Embryonic facial prominence (tissue), 1 donor: ENCODE measurements around the gene ATP6V0E2.
"Not testable (repeated sequence)": the region's sequence is repeated elsewhere in the genome, so short reads cannot be mapped to it uniquely, and the experiment has no call there.

Experiments
- DNase-seq: peaks from one replicate; pipeline ENCODE4 v3.0.0-alpha.2; 2016; ENCODE audit errors: extremely low spot score

ATP6V0E2 gene

GRCh38 chr7:149879766-149880637 lies 6.2 kb downstream of the ATP6V0E2 start:
- DNase-seq = no peak

DNA sequence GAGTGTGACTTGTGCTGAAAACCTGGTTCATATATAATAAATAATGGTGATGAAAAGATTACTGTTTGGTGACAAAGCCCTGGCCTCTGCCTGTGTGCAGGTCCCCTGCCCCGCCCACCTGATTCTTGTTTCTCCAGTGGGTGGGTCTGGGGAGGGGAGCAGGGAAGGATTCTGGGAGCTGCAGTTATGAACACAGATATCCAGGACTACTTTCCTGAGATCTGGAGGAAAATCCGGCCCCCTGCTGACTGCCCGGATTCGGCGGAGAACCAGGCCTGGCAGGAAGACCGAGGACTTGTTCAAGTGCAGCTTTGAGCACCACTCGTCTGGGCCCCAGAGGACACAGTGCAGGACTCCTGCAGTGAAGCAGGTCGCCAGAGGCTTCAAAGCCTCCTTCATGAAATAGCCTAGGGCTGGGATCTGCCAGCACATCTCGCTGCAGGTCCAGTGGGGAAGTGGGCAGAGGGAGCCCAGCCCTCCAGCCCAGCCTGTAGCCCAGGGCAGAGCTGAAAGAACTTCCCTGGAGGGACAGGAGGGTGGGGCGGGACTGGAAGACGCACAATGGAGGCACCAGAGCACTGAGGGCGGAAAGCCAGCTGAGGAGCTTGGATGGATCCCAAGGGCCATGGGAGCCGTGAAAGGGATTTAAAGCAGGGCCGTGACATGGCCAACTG lies 7.0 kb downstream of the ATP6V0E2 start:
- no peak for DNase-seq

DNA sequence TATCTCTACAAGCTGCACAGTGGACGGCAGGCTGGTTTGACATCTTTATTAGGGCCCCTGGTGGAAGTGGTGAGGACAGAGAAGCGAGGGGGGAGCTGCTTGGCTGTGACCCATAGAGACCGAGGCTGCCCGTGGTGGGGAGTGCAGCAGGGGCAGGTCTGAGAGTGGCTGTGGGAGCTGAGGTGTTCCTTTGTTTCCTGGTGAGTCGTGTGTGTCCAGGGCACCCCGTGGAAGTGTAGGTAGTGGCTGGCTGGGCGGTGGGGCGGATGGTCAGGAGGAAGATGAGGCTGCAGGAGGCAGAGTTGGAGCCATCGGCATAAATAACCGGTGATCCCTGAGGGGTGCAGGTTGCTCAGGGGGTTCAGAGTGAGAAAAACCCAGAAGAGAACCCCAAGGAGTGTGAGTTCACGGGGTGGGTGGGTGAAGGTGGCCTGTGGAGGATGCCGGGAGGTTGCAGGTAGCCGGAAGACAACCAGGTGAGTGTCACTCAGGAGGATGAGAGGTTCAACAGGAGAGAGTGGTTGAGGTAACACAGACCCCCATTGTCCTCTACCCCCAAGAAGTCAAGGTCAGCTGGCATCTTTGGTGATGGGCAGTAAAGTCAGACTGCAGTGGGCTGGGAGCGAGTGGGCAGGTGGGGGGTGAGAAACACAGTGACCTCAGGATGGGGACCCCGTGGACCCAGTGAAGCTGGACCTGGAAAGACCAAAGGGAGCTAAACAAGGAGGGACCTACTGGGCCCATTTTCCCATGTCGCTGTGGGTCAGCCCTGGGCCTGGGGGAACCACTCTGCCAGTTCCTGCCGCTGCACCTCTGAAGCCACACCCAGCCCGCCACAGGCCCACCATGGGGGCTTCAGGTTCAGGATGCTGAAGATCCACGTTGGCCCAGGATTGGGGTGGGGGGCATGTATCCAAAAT lies 7.8 kb downstream of the ATP6V0E2 start:
- DNase-seq = no peak

- no peak for DNase-seq
These were observed 8.7 kb downstream of the ATP6V0E2 start for GRCh38 chr7:149882248-149883047.

GRCh38 chr7:149883048-149883438 lies 9.3 kb downstream of the ATP6V0E2 start:
- no peak for DNase-seq

- DNase-seq = no peak
These were observed 9.7 kb downstream of the ATP6V0E2 start for GRCh38 chr7:149883452-149883861.

DNA sequence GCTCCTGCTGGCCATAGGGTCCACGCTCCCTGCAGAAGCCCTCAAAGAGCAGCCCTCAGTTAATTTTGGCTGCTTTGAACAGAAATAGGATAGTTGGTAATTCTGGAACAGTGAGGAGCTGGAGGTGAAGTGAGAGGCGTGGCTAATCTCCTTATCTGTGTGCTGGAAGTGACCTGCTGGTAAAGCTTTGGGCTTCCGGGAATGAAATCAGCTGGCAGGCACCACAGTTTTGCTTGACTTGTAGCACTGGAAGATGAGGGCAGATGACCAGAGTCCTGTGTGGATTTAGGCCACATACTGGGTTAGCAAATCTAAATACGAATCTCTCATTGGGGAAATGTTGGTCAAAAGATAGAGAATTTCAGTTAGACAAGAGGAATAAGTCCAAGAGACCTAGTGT lies 10.2 kb downstream of the ATP6V0E2 start:
- no peak for DNase-seq

DNA sequence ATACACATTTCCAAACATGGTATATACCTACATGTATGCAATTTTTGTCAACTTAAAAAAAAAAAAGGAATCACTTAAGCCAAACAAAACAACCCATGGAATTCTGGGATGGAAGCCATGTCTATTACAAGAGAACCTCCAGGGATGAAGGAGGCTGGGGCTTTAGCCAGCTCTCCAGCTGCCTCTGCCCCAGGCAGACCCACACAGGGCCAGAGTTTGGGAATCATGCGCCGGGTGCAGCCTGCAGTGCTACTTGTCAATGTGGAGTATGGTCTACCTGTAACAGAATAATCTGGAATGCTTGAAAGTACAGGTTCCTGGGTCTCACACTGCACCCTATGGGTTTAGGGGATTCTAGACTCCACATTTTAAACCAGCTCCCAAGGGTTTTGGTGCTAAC lies 10.8 kb downstream of the ATP6V0E2 start:
- no peak for DNase-seq

- DNase-seq = no peak
These were observed 11.6 kb downstream of the ATP6V0E2 start for GRCh38 chr7:149885191-149886017.

DNA sequence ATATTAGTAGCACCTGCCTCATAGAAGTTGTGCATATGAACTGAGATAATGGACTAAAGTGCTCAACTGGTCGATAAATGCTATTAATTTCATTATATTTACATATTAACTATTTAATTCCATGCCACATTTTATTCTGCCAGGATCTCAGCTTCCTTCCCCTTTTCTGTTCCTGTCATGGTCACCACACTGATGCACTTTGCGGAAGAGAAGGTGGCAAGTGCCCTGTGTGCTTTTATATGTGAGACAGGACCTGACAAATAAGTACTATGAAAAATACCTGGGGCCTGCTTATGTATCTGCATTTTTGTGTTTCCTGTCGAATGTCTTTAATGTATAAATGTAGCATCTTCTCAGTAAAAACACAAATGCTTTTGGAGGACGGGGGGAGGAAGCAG lies 12.2 kb downstream of the ATP6V0E2 start:
- no peak for DNase-seq

GRCh38 chr7:149887311-149887710 lies 13.5 kb downstream of the ATP6V0E2 start:
- no peak for DNase-seq

DNA sequence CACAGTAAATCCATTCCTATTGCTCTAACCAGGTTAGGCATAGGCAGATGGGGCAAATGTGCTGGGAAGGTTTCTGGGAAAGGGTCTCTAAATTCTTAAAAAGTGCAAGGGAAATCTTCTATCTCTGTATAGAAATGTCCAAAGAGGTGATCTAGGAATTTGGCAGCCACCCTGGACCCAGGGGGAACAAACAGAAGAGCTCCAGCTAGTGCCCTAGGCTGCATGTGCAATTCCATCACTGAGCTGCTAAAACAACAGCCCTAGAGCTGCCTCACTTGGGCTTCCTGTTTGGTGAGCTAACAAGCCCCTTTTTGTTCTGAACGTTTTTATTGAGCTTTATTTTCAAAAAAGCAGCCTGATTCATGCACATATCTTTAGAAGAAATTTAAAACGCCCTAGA lies 16.9 kb downstream of the ATP6V0E2 start:
- DNase-seq = not testable (repeated sequence)

- not testable (repeated sequence) for DNase-seq
These were observed 21.2 kb downstream of the ATP6V0E2 start for GRCh38 chr7:149894957-149895356.

- not testable (repeated sequence) for DNase-seq
These were observed 34.1 kb downstream of the ATP6V0E2 start for GRCh38 chr7:149907776-149908376.

- DNase-seq = not testable (repeated sequence)
These were observed 36.5 kb downstream of the ATP6V0E2 start for GRCh38 chr7:149910219-149910618.

- not testable (repeated sequence) for DNase-seq
These were observed 38.4 kb downstream of the ATP6V0E2 start for GRCh38 chr7:149912126-149912525.

DNA sequence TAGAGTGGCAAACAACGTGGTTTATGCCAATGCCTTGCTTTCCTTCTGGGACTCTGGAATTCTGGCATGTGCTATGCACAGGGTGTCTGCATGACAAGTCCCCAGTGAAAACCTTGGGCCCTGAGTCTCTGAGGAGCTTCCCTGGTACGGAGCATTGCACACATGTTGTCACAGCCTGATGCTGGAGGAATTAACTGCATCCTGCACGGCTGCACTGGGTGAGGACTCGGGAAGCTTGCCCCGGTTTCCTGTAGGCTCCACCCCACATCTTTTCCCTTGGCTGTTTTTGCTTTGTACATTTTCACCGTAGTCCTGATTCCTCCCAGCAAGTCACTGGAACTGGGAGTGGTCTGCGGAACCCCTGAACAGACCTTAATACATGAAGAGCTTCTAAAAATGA lies 52.6 kb downstream of the ATP6V0E2 start:
- not testable (repeated sequence) for DNase-seq
